DMS53 treated with DMSO at 0.1 percent for 48 hours (cell line): ENCODE measurements around the gene CRELD2.

ENCODE experiments used
- DNase-seq: peaks from one replicate; lab custom pipeline; 2025; ENCODE audit not compliant: unreplicated experiment; lab: John Stamatoyannopoulos, UW

CRELD2 gene

DNA sequence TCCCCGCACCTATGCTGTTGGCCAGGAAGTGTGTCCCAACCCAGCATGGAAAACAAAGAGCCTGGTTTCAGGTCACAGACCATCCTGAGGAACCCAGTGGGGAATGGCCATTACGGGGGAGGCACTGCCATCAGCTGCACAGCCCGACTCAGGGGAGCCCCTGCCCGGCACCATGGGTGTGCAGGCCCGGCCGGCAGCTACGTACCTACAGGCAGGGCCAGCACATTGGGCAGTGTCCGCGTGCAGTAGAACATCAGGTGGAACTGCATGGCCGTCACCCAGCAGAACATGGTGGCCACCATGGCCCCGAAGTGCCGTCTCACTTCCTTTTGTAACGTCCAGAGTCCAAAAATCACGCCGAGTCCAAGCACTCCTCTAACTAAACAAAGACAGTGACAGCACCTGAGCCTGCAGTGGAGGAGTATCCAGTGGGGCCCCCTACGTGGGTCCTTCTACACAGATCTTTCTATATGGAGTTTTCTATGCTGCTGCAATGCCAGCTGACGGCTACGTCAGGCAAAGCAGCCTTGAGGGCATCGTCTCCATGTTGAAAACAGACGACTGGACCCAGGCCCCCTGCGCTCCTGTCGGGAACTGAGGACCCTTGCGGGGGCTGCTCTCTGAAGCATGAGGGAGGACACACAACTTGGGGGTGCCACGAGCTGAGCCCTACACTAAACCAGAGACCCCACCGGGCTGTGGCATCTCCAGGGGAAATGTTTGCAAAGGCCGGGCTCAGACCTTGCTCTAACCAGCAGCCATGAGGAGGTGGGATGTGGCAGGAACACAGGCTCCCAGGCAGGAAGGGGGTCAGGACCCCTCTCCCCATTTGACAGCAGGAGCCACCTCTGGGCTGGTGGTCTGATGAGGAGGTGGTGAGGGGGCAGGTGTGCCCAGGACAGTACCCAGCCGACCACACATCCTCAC is 7.9 kb upstream of the CRELD2 start:
- DNase-seq: no peak

DNA sequence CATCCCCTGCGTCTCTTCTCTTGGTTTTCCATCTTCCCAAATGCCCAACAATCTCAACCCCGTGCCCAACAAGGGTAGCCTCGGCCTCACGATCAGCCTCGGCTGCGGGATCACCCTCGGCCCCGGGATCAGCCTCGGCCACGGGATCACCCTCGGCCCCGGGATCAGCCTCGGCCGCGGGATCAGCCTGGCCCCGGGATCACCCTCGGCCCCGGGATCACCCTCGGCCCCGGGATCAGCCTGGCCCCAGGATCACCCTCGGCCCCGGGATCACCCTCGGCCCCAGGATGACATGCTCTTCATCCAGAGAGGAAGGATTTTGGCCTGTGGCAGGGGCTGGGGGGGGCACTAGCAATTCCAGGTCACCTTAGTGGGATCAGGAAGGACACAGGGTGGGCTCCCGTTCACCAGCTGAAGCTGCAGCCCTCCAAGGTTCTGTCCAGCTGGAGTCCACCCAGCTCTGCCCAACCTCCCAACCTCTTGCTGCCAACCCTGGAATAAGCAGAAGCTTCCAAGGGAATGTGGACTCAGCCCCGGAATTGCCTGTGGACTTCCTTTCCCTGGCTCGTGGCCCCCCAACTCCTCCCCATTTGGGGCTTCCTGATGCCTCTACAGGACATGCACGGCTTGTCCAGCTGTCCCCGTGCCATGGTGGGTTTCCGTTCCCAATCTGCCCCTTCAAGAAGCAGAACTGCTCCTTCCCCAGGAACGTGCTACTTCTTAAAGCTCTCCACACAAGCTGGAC is 6.4 kb upstream of the CRELD2 start:
- no peak for DNase-seq

DNA sequence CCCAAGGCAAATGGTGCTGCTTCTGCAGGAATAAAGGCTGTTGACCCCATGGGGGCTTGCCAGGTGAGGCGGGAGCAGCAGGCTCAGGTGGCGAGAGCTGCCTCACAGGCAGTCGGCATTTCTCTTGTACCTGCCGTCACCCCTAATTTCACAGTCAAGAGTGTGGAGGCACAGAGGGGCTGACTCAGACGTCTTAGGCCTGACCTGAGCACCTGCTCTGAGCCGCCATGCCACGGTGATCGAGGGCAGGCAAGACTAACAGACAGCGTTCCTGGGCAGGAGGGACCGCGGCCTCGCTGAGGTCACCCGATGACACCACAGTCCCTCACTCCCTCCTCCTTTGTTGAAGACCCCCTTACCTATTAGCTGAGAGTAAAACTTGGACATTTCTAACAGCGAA is 5.4 kb upstream of the CRELD2 start:
- no peak for DNase-seq

DNA sequence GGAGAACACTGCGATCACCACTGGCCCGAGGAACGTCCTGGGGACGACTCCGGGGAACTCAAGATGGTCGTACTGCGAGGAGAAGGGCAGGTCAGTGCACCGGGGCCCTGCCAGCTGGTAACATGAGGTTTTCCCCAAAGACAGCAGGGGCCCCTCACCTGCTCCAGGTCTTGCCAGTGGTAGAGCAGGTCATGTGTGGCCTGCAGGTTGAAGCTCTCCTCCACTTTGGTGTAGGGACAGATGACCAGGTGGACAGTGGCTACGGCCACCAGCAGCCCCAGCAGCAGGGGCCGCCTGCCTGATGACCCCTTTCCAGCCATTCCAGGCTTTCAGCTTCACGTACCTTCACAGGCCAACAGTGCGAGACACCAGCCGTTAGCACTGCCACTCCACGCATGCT is 5.0 kb upstream of the CRELD2 start:
- no peak for DNase-seq

DNA sequence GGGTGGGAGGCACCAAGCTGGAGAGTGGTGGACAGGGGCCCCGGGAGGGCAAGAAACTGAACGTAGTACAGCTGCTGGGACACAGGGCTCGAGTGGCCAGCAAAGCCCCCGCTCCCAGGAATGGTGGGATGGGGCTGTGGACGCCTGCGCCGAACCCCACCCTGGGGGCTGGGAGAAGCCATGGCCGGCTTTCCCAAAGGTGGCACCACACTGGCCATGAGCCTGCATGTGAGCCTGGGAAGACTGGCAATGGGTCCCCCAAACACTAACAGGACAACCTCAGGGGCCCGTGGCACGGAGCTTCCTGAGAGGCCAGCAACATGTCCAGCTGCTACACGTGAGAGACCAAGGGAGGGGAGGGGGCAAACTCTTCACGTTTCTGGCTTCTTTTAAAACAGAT is 4.2 kb upstream of the CRELD2 start:
- DNase-seq: no peak

DNA sequence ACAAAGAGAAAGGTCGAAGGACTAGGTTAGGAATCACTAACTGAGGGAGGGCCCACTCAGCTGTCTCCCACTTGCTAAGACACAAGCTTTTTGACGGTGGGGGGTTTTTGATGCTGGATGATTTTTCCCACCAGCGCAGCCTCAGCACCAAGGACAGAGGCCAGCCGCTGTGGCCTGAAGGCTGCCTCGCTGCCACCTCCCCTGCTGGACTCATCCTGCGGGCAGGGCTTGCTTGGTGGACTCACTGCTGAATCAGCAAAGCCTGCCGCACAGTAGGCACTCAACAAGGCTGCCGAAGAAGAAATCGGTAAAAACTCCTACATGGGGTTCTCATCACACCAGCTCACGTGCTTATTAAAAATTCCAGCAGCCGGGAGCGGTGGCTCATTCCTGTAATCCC is 2.8 kb upstream of the CRELD2 start:
- DNase-seq: no peak

DNA sequence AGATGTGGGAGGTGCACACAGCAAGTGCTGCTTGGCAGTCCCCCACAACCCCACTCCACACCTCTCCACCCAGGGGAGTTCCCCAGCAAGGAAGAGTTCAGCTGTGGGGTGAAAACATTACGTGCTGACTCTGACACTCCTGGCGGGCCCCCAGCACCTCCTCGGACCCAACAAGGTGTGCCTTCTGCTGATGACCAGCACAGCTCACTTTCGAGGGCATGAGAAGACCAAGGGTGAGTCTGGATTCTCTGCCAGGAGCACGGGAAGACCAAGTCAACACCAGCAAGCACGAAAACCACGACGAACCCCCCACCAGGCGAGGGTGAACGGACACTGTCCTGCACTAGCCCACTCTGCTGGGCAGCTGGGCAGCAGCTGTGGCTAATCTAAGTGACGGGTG is 1.6 kb upstream of the CRELD2 start:
- no peak for DNase-seq

DNA sequence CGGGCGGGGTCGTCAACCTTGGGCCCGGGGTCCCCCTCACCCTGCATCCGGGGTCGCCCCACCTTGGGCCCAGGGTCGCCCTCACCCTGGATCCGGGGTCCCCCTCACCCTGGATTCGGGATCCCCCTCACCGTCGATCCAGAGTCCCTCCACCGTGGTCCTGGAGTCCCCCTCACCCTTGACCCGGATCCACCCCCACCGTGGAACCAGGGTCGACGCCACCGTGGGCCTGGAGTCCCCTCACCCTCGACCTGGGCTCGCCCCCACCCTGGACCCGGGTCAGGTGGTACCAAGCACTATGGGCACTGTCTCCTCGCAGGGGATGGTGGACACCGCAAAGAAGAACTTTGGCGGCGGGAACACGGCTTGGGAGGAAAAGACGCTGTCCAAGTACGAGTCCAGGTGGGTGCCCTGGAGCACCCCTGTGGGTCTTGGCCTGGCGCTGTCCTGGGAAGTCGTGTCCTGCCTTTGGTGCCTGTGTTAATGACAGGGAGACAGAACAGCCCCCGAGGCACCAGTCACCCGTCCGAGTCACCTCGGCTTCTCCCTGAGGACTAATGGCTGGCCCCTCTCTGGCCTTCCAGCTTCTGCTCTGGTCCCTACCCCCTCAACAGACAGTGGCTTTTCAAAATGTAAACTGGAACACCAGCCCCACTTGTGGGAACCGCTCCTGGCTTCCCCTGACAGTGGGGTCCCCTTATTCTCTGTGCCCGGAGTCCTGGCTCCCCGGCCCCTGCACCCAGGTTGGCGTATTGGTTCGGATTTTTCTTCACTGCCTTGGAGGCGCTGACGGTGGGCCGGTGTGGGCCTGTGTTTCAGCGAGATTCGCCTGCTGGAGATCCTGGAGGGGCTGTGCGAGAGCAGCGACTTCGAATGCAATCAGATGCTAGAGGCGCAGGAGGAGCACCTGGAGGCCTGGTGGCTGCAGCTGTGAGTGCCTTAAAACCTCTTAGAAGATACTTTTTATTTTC is 762 bp downstream of the CRELD2 start:
- no peak for DNase-seq

DNA sequence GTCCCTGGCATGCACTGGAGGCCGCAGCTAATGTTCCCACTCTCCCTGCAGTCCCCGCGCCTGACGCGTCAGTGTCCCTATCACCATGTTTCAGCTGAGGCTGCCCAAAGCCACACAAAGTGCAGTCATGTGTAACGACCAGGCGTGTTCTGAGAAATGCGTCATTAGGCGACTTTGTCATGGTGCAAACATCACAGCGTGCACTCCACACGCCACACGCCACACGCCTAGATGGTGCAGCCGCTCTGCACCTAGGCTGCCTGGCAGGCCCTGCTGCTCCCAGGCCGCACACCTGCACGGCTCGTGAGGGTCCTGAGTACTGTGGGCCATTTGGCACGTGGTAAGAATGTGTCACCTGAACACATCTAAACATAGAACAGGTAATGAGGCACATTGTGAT is 2.4 kb downstream of the CRELD2 start:
- DNase-seq: no peak

DNA sequence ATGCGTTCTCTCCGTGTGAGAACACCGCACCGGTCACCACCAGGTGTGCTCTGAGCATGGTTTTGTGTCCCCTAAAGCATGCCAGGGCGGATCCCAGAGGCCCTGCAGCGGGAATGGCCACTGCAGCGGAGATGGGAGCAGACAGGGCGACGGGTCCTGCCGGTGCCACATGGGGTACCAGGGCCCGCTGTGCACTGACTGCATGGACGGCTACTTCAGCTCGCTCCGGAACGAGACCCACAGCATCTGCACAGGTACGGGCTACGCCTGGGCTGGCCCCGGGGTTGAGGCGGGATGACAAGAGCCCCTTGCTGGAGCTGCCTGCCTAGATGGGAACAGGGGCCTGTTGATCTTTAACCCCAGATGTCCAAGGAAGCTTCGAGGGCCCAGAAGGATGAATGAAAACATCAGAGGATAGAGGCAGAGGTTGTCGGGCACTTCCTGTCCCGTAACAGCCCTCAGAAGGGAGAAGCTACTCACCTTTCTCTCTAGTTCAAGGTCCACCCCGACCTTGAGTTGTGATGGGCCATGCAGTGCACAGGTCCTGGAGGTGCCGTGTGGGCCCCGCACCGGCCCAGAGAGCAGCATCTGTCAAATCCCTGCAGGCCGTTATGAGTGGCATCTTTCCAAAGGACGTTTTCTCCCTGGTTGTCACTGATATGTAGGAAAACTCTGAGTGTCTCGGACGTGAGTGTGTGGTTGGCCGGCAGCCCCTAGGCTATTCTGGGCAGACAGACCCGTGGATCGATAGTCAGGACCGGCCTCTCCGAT is 3.3 kb downstream of the CRELD2 start:
- DNase-seq: no peak

DNA sequence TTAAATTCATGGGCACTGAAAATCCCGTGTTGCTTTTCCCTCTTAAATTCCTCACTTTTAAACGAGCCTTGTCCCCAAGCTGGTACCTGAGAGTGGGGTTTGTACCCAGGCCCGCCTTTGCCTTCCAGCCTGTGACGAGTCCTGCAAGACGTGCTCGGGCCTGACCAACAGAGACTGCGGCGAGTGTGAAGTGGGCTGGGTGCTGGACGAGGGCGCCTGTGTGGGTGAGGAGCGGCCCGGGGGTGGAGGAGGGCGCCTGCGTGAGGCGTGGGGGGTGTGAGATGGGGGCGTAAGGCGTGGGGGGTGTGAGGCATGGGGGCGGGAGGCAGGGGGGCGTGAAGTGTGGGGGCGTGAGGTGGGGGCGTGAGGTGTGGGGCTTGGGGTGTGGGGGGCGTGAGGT is 4.0 kb downstream of the CRELD2 start:
- no peak for DNase-seq

DNA sequence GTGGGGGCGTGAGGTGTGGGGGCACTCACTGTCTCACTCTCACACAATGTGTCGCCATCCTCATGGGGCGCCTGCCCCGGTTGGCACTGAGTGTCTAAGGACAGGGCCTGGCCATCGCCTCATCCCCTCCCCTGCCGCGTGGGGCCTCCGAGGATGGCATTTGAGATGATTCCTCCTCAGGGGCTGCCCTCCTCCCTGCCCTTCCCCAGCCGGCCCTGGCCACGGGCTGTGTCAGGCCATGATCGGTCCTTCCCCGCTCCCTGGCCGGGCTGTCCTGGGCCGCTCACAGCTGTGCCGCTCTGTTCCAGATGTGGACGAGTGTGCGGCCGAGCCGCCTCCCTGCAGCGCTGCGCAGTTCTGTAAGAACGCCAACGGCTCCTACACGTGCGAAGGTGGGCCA is 4.5 kb downstream of the CRELD2 start:
- no peak for DNase-seq

DNA sequence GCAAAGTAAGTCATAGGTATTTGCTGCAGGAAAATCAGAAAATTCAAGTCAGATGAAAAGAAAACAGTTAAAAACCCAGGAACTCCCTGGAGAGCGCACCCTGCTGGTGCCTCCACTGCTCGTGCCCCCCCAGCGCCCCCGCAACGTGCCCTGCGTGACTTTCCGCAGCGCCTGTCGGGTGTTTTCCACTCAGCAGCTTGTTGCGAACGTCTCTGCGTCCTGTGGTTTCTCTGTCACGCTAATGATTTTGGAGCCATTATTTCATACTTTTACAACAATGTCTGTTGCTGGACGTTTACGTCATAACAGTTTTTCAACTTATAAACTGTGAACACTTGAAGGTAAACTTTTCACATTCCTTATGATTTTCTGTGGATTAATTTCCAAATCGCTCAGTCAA is 5.0 kb downstream of the CRELD2 start:
- no peak for DNase-seq

DNA sequence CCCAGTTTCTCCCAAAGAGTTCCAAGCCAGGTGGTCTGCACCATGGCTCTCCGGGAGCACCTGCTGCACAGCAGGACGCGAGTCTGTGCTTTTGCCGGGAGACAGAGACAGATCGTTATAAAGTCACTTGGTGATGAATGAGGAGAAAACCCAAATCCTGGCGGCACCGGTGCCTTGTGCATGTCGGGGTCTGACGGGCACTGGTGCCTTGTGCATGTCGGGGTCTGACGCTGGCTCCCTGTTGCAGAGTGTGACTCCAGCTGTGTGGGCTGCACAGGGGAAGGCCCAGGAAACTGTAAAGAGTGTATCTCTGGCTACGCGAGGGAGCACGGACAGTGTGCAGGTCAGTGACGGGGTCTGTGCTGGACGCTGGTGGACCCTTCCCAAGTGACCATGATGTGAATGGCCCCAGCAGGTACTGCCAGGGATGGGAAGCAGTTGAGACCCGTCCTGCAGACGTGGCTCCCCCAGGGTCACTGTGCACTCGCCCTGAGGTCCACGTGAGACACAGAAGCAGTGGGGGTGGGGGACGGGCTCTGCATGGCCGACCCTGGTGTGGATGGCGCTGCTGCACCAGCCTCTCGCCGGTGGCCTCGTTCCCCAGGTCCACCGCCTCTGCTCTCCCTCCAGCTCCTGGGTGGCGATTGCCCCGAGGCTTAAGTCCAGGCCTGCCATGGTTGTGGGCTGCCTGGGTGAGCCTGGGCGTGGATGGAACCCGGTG is 5.8 kb downstream of the CRELD2 start:
- DNase-seq: no peak

DNA sequence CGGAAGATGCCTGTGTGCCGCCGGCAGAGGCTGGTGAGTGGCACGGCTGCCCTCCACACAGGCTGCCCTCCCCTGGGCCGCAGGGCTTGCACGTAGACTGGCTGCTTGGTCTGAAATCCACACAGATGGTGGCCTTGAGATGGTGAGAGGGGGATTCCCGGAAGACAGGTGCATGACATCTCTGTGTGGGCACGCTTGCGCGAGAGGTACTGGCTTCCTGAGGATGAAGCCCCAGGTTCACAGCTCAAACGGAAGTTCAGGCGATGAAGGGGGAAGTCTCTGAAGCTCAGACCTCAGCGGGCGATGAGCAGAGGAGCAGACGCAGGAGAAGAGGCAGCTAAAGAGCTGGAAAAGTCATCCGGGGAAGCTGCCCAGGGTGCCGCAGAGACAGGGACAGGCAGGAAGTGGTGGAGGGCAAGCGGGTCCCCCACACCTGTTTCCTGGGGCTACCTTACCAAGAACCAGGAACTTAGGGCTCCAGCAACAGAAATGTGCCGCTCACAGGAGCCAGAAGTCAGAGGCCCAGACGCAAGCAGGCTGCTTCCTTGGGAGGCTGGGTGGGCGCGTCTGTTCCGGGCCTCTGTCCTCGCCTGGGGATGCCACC is 7.2 kb downstream of the CRELD2 start:
- DNase-seq: no peak

DNA sequence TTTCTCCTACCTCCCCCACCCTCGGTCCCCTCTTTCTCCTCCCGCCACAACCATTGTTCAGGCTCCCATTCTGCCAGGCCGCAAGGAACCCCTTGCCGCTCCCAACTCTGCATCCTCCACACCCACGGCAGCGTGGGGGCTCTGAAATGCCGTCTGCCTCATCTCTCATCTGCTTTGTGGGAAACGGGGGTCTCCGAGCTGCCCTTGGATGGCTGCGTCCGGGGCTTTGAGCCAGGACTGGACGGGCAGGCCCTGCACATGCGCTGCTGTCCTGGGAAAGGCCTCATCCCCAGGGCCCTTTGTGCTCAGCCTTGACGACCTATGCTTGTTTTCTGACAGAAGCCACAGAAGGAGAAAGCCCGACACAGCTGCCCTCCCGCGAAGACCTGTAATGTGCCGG is 8.5 kb downstream of the CRELD2 start:
- no peak for DNase-seq

DNA sequence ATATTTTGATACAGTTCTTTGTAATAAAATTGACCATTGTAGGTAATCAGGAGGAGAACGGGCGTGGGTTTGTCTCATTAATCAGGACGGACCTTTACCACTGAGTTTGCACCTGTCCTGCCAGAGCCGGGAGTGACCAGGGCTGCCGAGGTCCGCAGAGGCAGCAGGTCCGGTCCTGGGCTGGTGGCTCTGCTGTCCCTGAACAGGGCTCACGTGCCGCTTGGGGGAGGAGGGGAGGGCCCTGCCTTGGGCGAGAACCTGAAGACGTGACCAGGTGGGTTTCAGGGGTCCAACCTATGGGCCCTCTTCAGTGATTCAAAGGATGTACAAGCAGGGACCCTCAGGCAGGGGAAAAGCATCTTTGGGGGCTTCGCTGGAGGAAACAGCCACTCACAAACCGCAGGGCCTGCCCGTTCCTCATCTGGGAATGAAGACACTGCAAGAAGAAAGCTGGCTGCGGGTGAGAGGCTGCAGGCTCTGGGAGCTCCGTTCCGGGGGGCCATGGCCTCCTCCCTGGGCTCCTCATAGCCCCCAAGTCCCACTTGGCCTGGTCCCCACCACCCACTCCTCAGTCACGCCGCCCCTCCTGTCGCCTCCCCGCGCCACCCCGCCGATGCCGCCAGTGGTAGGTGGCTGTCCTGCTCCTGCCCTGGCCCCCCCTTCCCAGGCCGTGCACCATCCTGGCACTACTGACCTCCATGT is 9.2 kb downstream of the CRELD2 start:
- no peak for DNase-seq

DNA sequence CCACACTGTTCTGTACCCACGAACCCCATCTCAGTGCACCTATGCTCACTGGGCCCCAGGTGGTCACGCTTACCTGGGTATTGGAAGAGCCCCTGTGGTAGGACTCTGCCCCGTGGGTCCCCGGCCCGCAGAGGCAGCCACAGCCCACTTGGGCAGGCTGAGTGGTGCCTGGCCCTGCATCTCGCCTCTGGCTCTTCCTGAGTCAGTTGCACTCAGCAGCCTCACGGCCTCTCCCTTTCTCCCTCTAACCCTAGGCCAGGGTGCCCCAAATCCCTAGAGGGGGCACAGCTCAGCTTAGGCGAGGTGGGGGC is 9.7 kb downstream of the CRELD2 start:
- no peak for DNase-seq
